CD4-positive, alpha-beta T cell treated with Interferon gamma for 1 hour (primary cell): ENCODE measurements around the gene TOP2A.
"Not testable (repeated sequence)": the region's sequence is repeated elsewhere in the genome, so short reads cannot be mapped to it uniquely, and the experiment has no call there.

ENCODE experiments used
- DNase-seq: peaks from one replicate; pipeline ENCODE4 v3.0.0-alpha.2; 2020

TOP2A gene

GRCh38 chr17:40425741-40426140 lies 8.0 kb upstream of the TOP2A start:
- no peak for DNase-seq

- DNase-seq: no peak
Measured at GRCh38 chr17:40422990-40423633, 5.4 kb upstream of the TOP2A start.

GRCh38 chr17:40419559-40420331 lies 2.0 kb upstream of the TOP2A start:
- no peak for DNase-seq

- no peak for DNase-seq
Measured at GRCh38 chr17:40418428-40418706, 671 bp upstream of the TOP2A start.

GRCh38 chr17:40417258-40417608 lies 463 bp downstream of the TOP2A start:
- no peak for DNase-seq

- no peak for DNase-seq
Measured at GRCh38 chr17:40416671-40417070, 1.0 kb downstream of the TOP2A start.

- no peak for DNase-seq
Measured at GRCh38 chr17:40415390-40415789, 2.3 kb downstream of the TOP2A start.

- DNase-seq: not testable (repeated sequence)
Measured at GRCh38 chr17:40414312-40414711, 3.4 kb downstream of the TOP2A start.

- DNase-seq: no peak
Measured at GRCh38 chr17:40412880-40413279, 4.8 kb downstream of the TOP2A start.

- no peak for DNase-seq
Measured at GRCh38 chr17:40411821-40412220, 5.9 kb downstream of the TOP2A start.

GRCh38 chr17:40410082-40410481 lies 7.6 kb downstream of the TOP2A start:
- no peak for DNase-seq

- not testable (repeated sequence) for DNase-seq
Measured at GRCh38 chr17:40409540-40409939, 8.2 kb downstream of the TOP2A start.

- DNase-seq: no peak
Measured at GRCh38 chr17:40407460-40407859, 10.2 kb downstream of the TOP2A start.

GRCh38 chr17:40404003-40404402 lies 13.7 kb downstream of the TOP2A start:
- no peak for DNase-seq

- DNase-seq: no peak
Measured at GRCh38 chr17:40402668-40403067, 15.0 kb downstream of the TOP2A start.

GRCh38 chr17:40399185-40399584 lies 18.5 kb downstream of the TOP2A start:
- DNase-seq: no peak

- DNase-seq: not testable (repeated sequence)
Measured at GRCh38 chr17:40386555-40386954, 31.1 kb downstream of the TOP2A start.

GRCh38 chr17:40382251-40382650 lies 35.4 kb downstream of the TOP2A start:
- no peak for DNase-seq

GRCh38 chr17:40378966-40379365 lies 38.7 kb downstream of the TOP2A start:
- DNase-seq: no peak

- DNase-seq: no peak
Measured at GRCh38 chr17:40377832-40378231, 39.9 kb downstream of the TOP2A start.

- not testable (repeated sequence) for DNase-seq
Measured at GRCh38 chr17:40376541-40376940, 41.2 kb downstream of the TOP2A start.

- DNase-seq: not testable (repeated sequence)
Measured at GRCh38 chr17:40375786-40376185, 41.9 kb downstream of the TOP2A start.

- no peak for DNase-seq
Measured at GRCh38 chr17:40374821-40375498, 42.7 kb downstream of the TOP2A start.

GRCh38 chr17:40373999-40374398 lies 43.7 kb downstream of the TOP2A start:
- no peak for DNase-seq
